ENCODE results near the gene SH3PXD2A. TPM values are rescaled to one million over a fixed set of nuclear protein-coding genes. Genes with fewer than 3 reads are reported as not detected.
A peak's percentile ranks its signal among the peaks of the same experiment; 100 is the strongest.

The SH3PXD2A gene
- total RNA-seq, 1 experiment from 2014 or later, result 13.2 TPM

DNA sequence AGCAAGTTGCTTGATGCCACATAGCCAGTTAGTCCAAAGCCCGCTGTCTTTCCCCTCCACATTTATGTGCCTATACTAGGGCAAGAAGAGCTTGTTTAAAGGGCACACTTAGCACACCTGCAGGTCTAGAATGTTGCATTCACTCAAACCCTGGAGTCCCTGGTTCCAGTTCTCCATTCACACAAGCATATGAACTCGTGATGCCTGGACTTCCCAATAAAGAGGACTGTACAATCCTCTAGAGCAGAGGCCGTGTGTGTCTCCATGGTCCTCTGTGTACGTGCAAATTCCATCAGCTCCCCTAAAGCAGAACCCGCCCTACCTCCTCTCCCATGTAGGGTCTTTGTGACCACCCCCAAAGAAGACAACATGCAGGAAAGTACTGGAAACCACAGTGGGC is 3.0 kb upstream of the SH3PXD2A start:
- BruUV-seq (replicated peaks), result no TSS peak
- H3K27ac Mint-ChIP-seq (ENCODE audit: low read depth, unreplicated experiment), result no peak overlapping the region
- H3K27me3 Mint-ChIP-seq (ENCODE audit: insufficient read depth, unreplicated experiment), result no peaks in the 10 kb centered on the region
- H3K9me3 Mint-ChIP-seq (ENCODE audit: unreplicated experiment), result no peaks in the 10 kb centered on the region
- CTCF ChIA-PET, result interaction anchor here (0.6 to 3.7 kb wide), 34 partner anchors 9 to 1425 kb away, joined by 3 to 30 read pairs (median 4); no protein-coding TSS in a partner anchor
- intact Hi-C loops (cut with micrococcal nuclease), result loop anchor here (10.0 kb wide), 2 partner anchors 74 to 264 kb away; no protein-coding TSS in a partner anchor
- no peak overlapping the region for H3K4me3 Mint-ChIP-seq (ENCODE audit: unreplicated experiment)
- POLR2A ChIA-PET, result interaction anchor here (1.2 kb wide), 1 partner anchor 13 kb away, joined by 6 read pairs; no protein-coding TSS in a partner anchor
- TF ChIP-seq, protein P1, sequence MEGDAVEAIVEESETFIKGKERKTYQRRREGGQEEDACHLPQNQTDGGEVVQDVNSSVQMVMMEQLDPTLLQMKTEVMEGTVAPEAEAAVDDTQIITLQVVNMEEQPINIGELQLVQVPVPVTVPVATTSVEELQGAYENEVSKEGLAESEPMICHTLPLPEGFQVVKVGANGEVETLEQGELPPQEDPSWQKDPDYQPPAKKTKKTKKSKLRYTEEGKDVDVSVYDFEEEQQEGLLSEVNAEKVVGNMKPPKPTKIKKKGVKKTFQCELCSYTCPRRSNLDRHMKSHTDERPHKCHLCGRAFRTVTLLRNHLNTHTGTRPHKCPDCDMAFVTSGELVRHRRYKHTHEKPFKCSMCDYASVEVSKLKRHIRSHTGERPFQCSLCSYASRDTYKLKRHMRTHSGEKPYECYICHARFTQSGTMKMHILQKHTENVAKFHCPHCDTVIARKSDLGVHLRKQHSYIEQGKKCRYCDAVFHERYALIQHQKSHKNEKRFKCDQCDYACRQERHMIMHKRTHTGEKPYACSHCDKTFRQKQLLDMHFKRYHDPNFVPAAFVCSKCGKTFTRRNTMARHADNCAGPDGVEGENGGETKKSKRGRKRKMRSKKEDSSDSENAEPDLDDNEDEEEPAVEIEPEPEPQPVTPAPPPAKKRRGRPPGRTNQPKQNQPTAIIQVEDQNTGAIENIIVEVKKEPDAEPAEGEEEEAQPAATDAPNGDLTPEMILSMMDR (IDR thresholded peaks at IDR 0.05; ENCODE audit: unreplicated experiment), result no peak
- no peak for DNase-seq (ENCODE audit: unreplicated experiment)
- no peaks in the 10 kb centered on the region for H3K36me3 Mint-ChIP-seq (ENCODE audit: insufficient read depth, unreplicated experiment)
- H3K4me1 Mint-ChIP-seq (ENCODE audit: insufficient read depth, unreplicated experiment), result peaks cover 29% of the 10 kb centered on the region

DNA sequence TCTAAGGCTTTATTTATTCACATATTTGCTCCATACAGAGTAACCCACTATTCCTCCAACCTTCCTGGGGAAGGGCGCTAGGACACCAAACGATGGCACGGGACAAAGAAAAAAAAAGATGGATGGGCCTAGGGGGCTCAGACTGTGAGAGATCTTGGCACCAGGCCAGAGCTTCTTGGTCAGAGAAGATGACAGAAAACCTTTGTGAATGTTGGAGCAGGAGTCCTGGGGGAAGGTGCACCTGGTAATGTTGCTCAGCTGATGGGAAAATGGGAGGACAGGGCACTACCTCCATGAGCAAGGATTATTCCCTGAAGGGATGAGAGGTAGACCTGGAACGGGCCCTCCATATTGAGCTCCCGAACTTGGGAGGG is 1.4 kb upstream of the SH3PXD2A start:
- H3K27ac Mint-ChIP-seq (ENCODE audit: low read depth, unreplicated experiment), result no peak overlapping the region
- H3K9me3 Mint-ChIP-seq (ENCODE audit: unreplicated experiment), result no peaks in the 10 kb centered on the region
- H3K4me1 Mint-ChIP-seq (ENCODE audit: insufficient read depth, unreplicated experiment), result peaks cover 28% of the 10 kb centered on the region
- CTCF ChIA-PET, result interaction anchor here (0.6 to 6.7 kb wide), 21 partner anchors 15 to 421 kb away, joined by 3 to 95 read pairs (median 4); no protein-coding TSS in a partner anchor
- H3K27me3 Mint-ChIP-seq (ENCODE audit: insufficient read depth, unreplicated experiment), result no peaks in the 10 kb centered on the region
- POLR2A ChIA-PET, result interaction anchor here (0.6 to 8.4 kb wide), 8 partner anchors 10 to 142 kb away, joined by 3 to 85 read pairs (median 3); no protein-coding TSS in a partner anchor
- intact Hi-C loops (cut with micrococcal nuclease), result loop anchor here (10.0 kb wide), 2 partner anchors 72 to 262 kb away; no protein-coding TSS in a partner anchor
- peak overlapping the region; percentile 65 for H3K4me3 Mint-ChIP-seq (ENCODE audit: unreplicated experiment)
- no peaks in the 10 kb centered on the region for H3K36me3 Mint-ChIP-seq (ENCODE audit: insufficient read depth, unreplicated experiment)
- TF ChIP-seq, protein P1 (IDR thresholded peaks at IDR 0.05; ENCODE audit: unreplicated experiment), result no peak
- BruUV-seq (replicated peaks), result no TSS peak
- no peak for DNase-seq (ENCODE audit: unreplicated experiment)

DNA sequence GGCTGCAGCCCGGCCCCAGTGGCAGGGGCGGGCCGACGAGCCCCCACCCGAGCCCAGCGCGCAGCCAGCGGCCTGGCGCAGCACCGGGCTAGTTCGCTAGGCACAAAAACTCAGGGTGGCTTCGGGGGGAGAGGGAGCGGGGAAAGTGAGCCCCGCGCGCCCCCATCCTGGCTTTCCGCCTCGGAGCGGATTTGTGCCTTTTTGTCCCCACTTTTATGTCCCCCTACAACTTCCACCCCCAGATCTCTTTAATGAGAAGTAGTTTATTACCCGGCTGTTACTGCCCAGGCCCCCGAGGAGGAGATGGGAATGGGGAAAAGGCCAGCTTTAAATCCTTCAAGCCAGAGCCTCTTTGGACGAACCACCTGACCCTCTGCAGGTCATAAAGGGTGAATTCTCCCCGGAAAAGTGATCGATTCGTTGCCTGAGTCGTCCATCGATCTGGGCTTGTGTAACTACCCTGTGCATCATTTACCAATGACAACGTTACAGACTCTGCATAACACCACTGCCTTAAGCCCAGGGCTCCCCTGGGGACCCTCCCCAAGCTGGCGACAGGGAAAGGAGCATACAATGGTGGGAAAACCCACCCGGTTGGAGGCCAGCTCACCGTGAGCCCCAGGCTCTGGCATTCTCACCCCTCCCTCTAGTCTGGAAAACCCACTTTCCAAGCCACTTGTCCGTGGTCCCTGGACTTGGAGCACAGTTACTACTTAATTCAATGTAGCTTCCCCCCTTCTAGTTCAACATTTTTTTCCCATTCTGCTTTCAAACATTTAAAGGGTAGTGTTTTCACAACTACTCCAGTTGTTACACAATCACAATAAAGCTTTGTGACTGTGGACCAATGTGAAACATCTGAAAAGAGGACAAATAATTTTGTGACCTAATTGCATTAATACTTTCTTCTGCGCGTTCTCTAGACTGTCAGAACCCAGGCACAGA is 748 bp upstream of the SH3PXD2A start:
- intact Hi-C loops (cut with micrococcal nuclease), result loop anchor here (10.0 kb wide), 2 partner anchors 71 to 261 kb away; no protein-coding TSS in a partner anchor
- Mint-ChIP-seq H3K27ac (ENCODE audit: low read depth, unreplicated experiment) (no peak overlapping the region), H3K4me1 (ENCODE audit: insufficient read depth, unreplicated experiment) (peaks cover 23% of the 10 kb centered on the region), H3K9me3 (ENCODE audit: unreplicated experiment) (no peaks in the 10 kb centered on the region), H3K36me3 (ENCODE audit: insufficient read depth, unreplicated experiment) (no peaks in the 10 kb centered on the region), H3K4me3 (ENCODE audit: unreplicated experiment) (peak overlapping the region; percentile 65), H3K27me3 (ENCODE audit: insufficient read depth, unreplicated experiment) (no peaks in the 10 kb centered on the region)
- ChIA-PET POLR2A (interaction anchor here (0.6 to 8.4 kb wide), 7 partner anchors 9 to 142 kb away, joined by 3 to 85 read pairs (median 3); no protein-coding TSS in a partner anchor), CTCF (interaction anchor here (0.6 to 6.7 kb wide), 16 partner anchors 9 to 402 kb away, joined by 3 to 95 read pairs (median 4); no protein-coding TSS in a partner anchor)
- BruUV-seq (replicated peaks), result no TSS peak
- TF ChIP-seq, protein P1 (IDR thresholded peaks at IDR 0.05; ENCODE audit: unreplicated experiment), result no peak
- no peak for DNase-seq (ENCODE audit: unreplicated experiment)

Data from MCF 10A (cell line).